Osteocyte (in vitro differentiated cells): ENCODE data around the gene RIN2. TPM values are rescaled to one million over a fixed set of nuclear protein-coding genes. Genes with fewer than 3 reads are reported as not detected.

ENCODE experiments used
- DNase-seq: peaks from one replicate; pipeline ENCODE4 v3.0.0; 2021; ENCODE audit warnings: mixed read lengths; ENCODE audit not compliant: unreplicated experiment; ENCODE audit errors: extremely low spot score
- H3K27ac Mint-ChIP-seq: one replicate; pipeline ENCODE4 v1.8.0; 2021; ENCODE audit warnings: mild to moderate bottlenecking, mixed read lengths; ENCODE audit not compliant: unreplicated experiment
- H3K27me3 Mint-ChIP-seq: one replicate; pipeline ENCODE4 v1.8.0; 2021; ENCODE audit warnings: mixed read lengths; ENCODE audit not compliant: unreplicated experiment
- H3K36me3 Mint-ChIP-seq: one replicate; pipeline ENCODE4 v1.8.0; 2021; ENCODE audit warnings: mixed read lengths; ENCODE audit not compliant: unreplicated experiment
- H3K4me1 Mint-ChIP-seq: one replicate; pipeline ENCODE4 v1.8.0; 2021; ENCODE audit warnings: mixed read lengths; ENCODE audit not compliant: unreplicated experiment
- H3K4me3 Mint-ChIP-seq: one replicate; pipeline ENCODE4 v1.8.0; 2021; ENCODE audit warnings: mild to moderate bottlenecking, moderate library complexity, mixed read lengths; ENCODE audit not compliant: unreplicated experiment
- H3K9me3 Mint-ChIP-seq: one replicate; pipeline ENCODE4 v1.8.0; 2021; ENCODE audit warnings: mixed read lengths; ENCODE audit not compliant: unreplicated experiment
- CTCF ChIP-seq: fragments of 200-600 bp; sonication (generic); IDR thresholded peaks from 2 replicates; pipeline ENCODE4 v1.5.0; 2021; ENCODE audit warnings: antibody characterized with exemption, mild to moderate bottlenecking, moderate library complexity
- total RNA-seq: library from RNA; stranded (reverse); gene quantifications from 2 replicates; pipeline ENCODE4 v1.2.1, GENCODE V29; 2021

The RIN2 gene
- total RNA-seq, 1 donor from 2014 or later: 47.0 TPM

GRCh38 chr20:19720991-19721390 is 37.1 kb upstream of the RIN2 start:
- no peaks in the 10 kb centered on the region for H3K9me3 Mint-ChIP-seq
- H3K4me3 Mint-ChIP-seq: no peak overlapping the region
- no peak for TF ChIP-seq CTCF
- H3K36me3 Mint-ChIP-seq: no peaks in the 10 kb centered on the region
- DNase-seq: no peak
- H3K27me3 Mint-ChIP-seq: peaks cover 6% of the 10 kb centered on the region
- no peak overlapping the region for H3K27ac Mint-ChIP-seq
- H3K4me1 Mint-ChIP-seq: peaks cover 2% of the 10 kb centered on the region

- no peak overlapping the region for H3K4me3 Mint-ChIP-seq
- no peak overlapping the region for H3K27ac Mint-ChIP-seq
- no peak for TF ChIP-seq CTCF
- H3K4me1 Mint-ChIP-seq: peaks cover 7% of the 10 kb centered on the region
- no peaks in the 10 kb centered on the region for H3K36me3 Mint-ChIP-seq
- no peak for DNase-seq
- peaks cover 6% of the 10 kb centered on the region for H3K27me3 Mint-ChIP-seq
- no peaks in the 10 kb centered on the region for H3K9me3 Mint-ChIP-seq
Measured at GRCh38 chr20:19723051-19723450, 35.0 kb upstream of the RIN2 start.

- H3K4me1 Mint-ChIP-seq: peaks cover 7% of the 10 kb centered on the region
- peaks cover 2% of the 10 kb centered on the region for H3K27me3 Mint-ChIP-seq
- no peak for TF ChIP-seq CTCF
- DNase-seq: no peak
- H3K36me3 Mint-ChIP-seq: no peaks in the 10 kb centered on the region
- no peak overlapping the region for H3K27ac Mint-ChIP-seq
- H3K9me3 Mint-ChIP-seq: no peaks in the 10 kb centered on the region
- no peak overlapping the region for H3K4me3 Mint-ChIP-seq
Measured at GRCh38 chr20:19723813-19724430, 34.1 kb upstream of the RIN2 start.

GRCh38 chr20:19725373-19725772 is 32.7 kb upstream of the RIN2 start:
- H3K36me3 Mint-ChIP-seq: no peaks in the 10 kb centered on the region
- no peak for DNase-seq
- no peak for TF ChIP-seq CTCF
- no peaks in the 10 kb centered on the region for H3K27me3 Mint-ChIP-seq
- no peak overlapping the region for H3K27ac Mint-ChIP-seq
- H3K9me3 Mint-ChIP-seq: no peaks in the 10 kb centered on the region
- H3K4me3 Mint-ChIP-seq: no peak overlapping the region
- H3K4me1 Mint-ChIP-seq: peaks cover 7% of the 10 kb centered on the region

GRCh38 chr20:19725814-19726525 is 32.1 kb upstream of the RIN2 start:
- Mint-ChIP-seq H3K9me3 (no peaks in the 10 kb centered on the region), H3K27ac (no peak overlapping the region), H3K27me3 (no peaks in the 10 kb centered on the region), H3K36me3 (no peaks in the 10 kb centered on the region), H3K4me3 (no peak overlapping the region), H3K4me1 (peaks cover 7% of the 10 kb centered on the region)
- no peak for DNase-seq
- no peak for TF ChIP-seq CTCF
